GM21381 (cell line): ENCODE data around the gene CYTH3.

Experiments used
- ATAC-seq: cut with Tn5 transposase; IDR thresholded peaks from one replicate; pipeline ENCODE4 v1.9.1; 2021; ENCODE audit warnings: mild to moderate bottlenecking, moderate library complexity; ENCODE audit not compliant: unreplicated experiment

Gene CYTH3

GRCh38 chr7:6168477-6168868 is 104.0 kb downstream of the CYTH3 start:
- no peak for ATAC-seq

- ATAC-seq = no peak
Measured at GRCh38 chr7:6167587-6168476, 104.6 kb downstream of the CYTH3 start.

- no peak for ATAC-seq
Measured at GRCh38 chr7:6167004-6167551, 105.3 kb downstream of the CYTH3 start.

GRCh38 chr7:6166443-6166891 is 106.0 kb downstream of the CYTH3 start:
- ATAC-seq = no peak

GRCh38 chr7:6165521-6166320 is 106.7 kb downstream of the CYTH3 start:
- ATAC-seq = no peak

GRCh38 chr7:6165075-6165474 is 107.3 kb downstream of the CYTH3 start:
- no peak for ATAC-seq

- ATAC-seq = no peak
Measured at GRCh38 chr7:6164491-6164890, 107.9 kb downstream of the CYTH3 start.

GRCh38 chr7:6164010-6164409 is 108.4 kb downstream of the CYTH3 start:
- no peak for ATAC-seq

- no peak for ATAC-seq
Measured at GRCh38 chr7:6163402-6163801, 109.0 kb downstream of the CYTH3 start.

- ATAC-seq = no peak
Measured at GRCh38 chr7:6162650-6163366, 109.6 kb downstream of the CYTH3 start.

GRCh38 chr7:6162331-6162620 is 110.1 kb downstream of the CYTH3 start:
- no peak for ATAC-seq

GRCh38 chr7:6161463-6162330 is 110.7 kb downstream of the CYTH3 start:
- no peak for ATAC-seq

GRCh38 chr7:6160191-6160623 is 112.2 kb downstream of the CYTH3 start:
- no peak for ATAC-seq

- ATAC-seq = no peak
Measured at GRCh38 chr7:6159524-6160031, 112.8 kb downstream of the CYTH3 start.

- ATAC-seq = no peak
Measured at GRCh38 chr7:6159097-6159483, 113.3 kb downstream of the CYTH3 start.

- ATAC-seq = no peak
Measured at GRCh38 chr7:6158424-6159096, 113.9 kb downstream of the CYTH3 start.

- no peak for ATAC-seq
Measured at GRCh38 chr7:6157685-6158423, 114.6 kb downstream of the CYTH3 start.

- no peak for ATAC-seq
Measured at GRCh38 chr7:6156734-6157133, 115.7 kb downstream of the CYTH3 start.

- ATAC-seq = no peak
Measured at GRCh38 chr7:6155596-6155995, 116.8 kb downstream of the CYTH3 start.
